AG09309 (cell line): Measurements from ENCODE around the gene TRPM3.

ENCODE experiments used
- DNase-seq: peaks from one replicate; pipeline ENCODE4 v3.0.0-alpha.2; 2010; ENCODE audit warnings: low read depth
- H3K4me3 ChIP-seq: 2 replicates; pipeline ENCODE4 v1.5.1; 2011; ENCODE audit warnings: mild to moderate bottlenecking, low read depth, low read length, moderate library complexity; ENCODE audit not compliant: control insufficient read depth
- CTCF ChIP-seq: IDR thresholded peaks from 2 replicates; pipeline ENCODE4 v1.5.1; 2011; ENCODE audit warnings: mild to moderate bottlenecking, low read depth, low read length, inconsistent platforms; ENCODE audit not compliant: insufficient read depth, control insufficient read depth; ENCODE audit errors: missing control alignments

The TRPM3 gene

GRCh38 chr9:70861797-70862196 lies 259.6 kb downstream of the TRPM3 start:
- no peak overlapping the region for H3K4me3 ChIP-seq
- DNase-seq, result no peak
- no peak for TF ChIP-seq CTCF

GRCh38 chr9:70861376-70861775 lies 260.0 kb downstream of the TRPM3 start:
- no peak for TF ChIP-seq CTCF
- no peak overlapping the region for H3K4me3 ChIP-seq
- no peak for DNase-seq

GRCh38 chr9:70859694-70860093 lies 261.7 kb downstream of the TRPM3 start:
- TF ChIP-seq CTCF, result no peak
- H3K4me3 ChIP-seq, result no peak overlapping the region
- DNase-seq, result no peak

GRCh38 chr9:70856411-70856810 lies 265.0 kb downstream of the TRPM3 start:
- no peak for DNase-seq
- no peak for TF ChIP-seq CTCF
- H3K4me3 ChIP-seq, result no peak overlapping the region

- no peak overlapping the region for H3K4me3 ChIP-seq
- DNase-seq, result no peak
- no peak for TF ChIP-seq CTCF
These were observed 268.6 kb downstream of the TRPM3 start for GRCh38 chr9:70852711-70853240.

GRCh38 chr9:70840266-70840665 lies 281.2 kb downstream of the TRPM3 start:
- no peak for TF ChIP-seq CTCF
- no peak for DNase-seq
- no peak overlapping the region for H3K4me3 ChIP-seq

- no peak overlapping the region for H3K4me3 ChIP-seq
- DNase-seq, result no peak
- no peak for TF ChIP-seq CTCF
These were observed 286.1 kb downstream of the TRPM3 start for GRCh38 chr9:70835323-70835722.
